Upper lobe of left lung (tissue), 6 donors: ENCODE measurements around the gene TACC2. TPM values are rescaled to one million over a fixed set of nuclear protein-coding genes. Genes with fewer than 3 reads are reported as not detected.
"Not testable (repeated sequence)": the region's sequence is repeated elsewhere in the genome, so short reads cannot be mapped to it uniquely, and the experiment has no call there.

ENCODE experiments used
- ATAC-seq, 2 donors: fragments of 200-7000 bp; cut with Tn5 transposase; one replicate each; pipeline ENCODE4 v1.9.1; 2022; ENCODE audit warnings: mild to moderate bottlenecking in 2 of 2, moderate library complexity in 2 of 2; ENCODE audit not compliant: low FRiP score in 2 of 2
- DNase-seq, 2 donors: peaks; one replicate each; pipeline ENCODE4 v3.0.0-alpha.2; 2019 to 2020
- H3K27ac ChIP-seq, 4 donors: fragments of 200-600 bp; sonication (generic); one replicate each; pipeline ENCODE4 v1.5.1; 2016 to 2019
- H3K27me3 ChIP-seq, 4 donors: fragments of 200-600 bp; sonication (generic); one replicate each; pipeline ENCODE4 v1.5.1; 2017 to 2019
- H3K36me3 ChIP-seq, 4 donors: fragments of 200-600 bp; sonication (generic); one replicate each; pipeline ENCODE4 v1.5.1; 2016 to 2019
- H3K4me1 ChIP-seq, 4 donors: fragments of 200-600 bp; sonication (generic); one replicate each; pipeline ENCODE4 v1.5.1; 2018 to 2019
- H3K4me3 ChIP-seq, 4 donors: fragments of 200-600 bp; sonication (generic); one replicate each; pipeline ENCODE4 v1.5.1; 2017 to 2019; ENCODE audit warnings: mild to moderate bottlenecking in 2 of 4, moderate library complexity in 1 of 4
- H3K9me3 ChIP-seq, 4 donors: fragments of 200-600 bp; sonication (generic); one replicate each; pipeline ENCODE4 v1.5.1; 2018 to 2019
- EP300 ChIP-seq, 4 donors: sonication (generic); formaldehyde crosslinking; IDR thresholded peaks; one replicate each; pipeline ENCODE4 v1.5.1; 2017; ENCODE audit warnings: antibody characterized with exemption in 4 of 4, control low read depth in 2 of 4
- POLR2A ChIP-seq, 4 donors: fragments of 450-650 bp; IDR thresholded peaks; one replicate each; pipeline ENCODE4 v1.5.1; 2016 to 2017; ENCODE audit warnings: antibody characterized with exemption in 4 of 4, mild to moderate bottlenecking in 2 of 4
- POLR2AphosphoS5 ChIP-seq, 2 donors: sonication (generic); formaldehyde crosslinking; IDR thresholded peaks; one replicate each; pipeline ENCODE4 v1.5.1; 2017; ENCODE audit warnings: antibody characterized with exemption in 2 of 2
- WGBS, 2 donors: methylation state at CpG; one replicate each; pipeline ENCODE4 v1.1.5; 2017 to 2018; 5-methylcytosine and 5-hydroxymethylcytosine counted together
- total RNA-seq, 6 donors: library from RNA; depleted of rRNA in 4 of 6; stranded (reverse); fragments of >200 nt in 4 of 6; gene quantifications; one replicate each; pipeline versions ENCODE4 v1.1.0 to v1.2.1, GENCODE V29; 2016 to 2021
- TF ChIP-seq, protein P1 (sequence below), 6 experiments: fragments of 450-650 bp in 4 of 6; fragments of 200-600 bp in 2 of 6; sonication (generic) in 2 of 6; IDR thresholded peaks; one replicate each; pipeline ENCODE4 v1.5.1; 2016 to 2019; ENCODE audit warnings: antibody characterized with exemption in 6 of 6
- donor health status: DM: no; HTN: no; CAD: no; lungs with moderate emphysema.
- donor health status: DM: no; HTN: yes; CAD: no; lungs with severe emphysema.

The TACC2 gene
- total RNA-seq, 6 donors from 2014 or later = 158 to 701 (median 386) TPM

DNA sequence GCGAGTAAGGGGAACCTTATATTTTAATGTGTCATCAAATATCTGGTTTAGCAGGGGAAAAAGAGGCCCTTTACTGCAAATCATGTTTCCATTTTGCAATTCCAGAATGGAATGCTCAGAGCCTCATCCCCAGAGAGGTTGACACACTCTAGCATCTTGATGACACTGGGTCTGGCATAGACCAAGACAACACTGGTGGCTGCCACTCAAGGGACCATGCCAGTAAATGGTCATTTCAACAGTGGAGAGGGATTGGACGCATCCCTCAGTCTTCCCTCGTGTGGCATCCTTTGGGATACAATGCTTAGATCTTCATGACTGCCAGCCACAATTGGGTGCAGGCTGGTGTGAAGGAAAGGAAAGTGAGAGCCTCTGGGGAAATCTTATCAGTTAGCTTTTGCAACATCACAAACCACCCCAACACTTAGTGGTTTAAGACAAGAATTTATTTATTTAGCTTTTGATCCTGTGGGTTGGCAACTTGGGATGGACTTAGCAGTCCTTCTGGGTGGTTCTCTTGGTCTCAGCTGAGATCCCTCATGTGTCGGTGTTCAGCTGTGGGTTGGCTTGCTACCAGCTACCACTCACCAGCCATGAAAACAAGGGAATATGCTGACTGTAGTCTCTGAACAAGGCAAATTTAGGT is 21.6 kb downstream of the TACC2 start:
- no peak overlapping the region for H3K27ac ChIP-seq

DNA sequence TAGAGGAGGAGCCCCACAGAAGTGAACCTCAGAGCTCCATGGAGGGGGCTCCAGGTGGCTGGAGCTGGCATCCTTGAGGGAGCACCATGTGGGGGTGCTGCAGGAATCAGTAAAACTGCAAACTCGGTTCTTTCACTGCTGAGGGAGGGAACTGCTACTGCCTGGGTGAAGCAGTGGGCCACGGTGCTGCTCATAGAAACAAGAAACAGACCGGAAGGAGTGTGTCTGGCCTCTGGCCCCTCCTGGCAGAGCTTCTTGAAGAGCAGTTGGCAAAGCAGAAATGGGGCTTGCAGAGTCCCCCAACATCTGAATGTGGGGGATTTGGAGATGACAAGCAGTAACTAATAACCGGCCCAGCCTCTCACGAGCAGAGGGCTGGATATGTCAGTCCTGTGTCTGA is 23.8 kb downstream of the TACC2 start:
- ATAC-seq (no peak), DNase-seq (no peak)
- H3K36me3 ChIP-seq = no peaks in the 10 kb centered on the region
- H3K4me3 ChIP-seq = no peak overlapping the region
- no peaks in the 10 kb centered on the region for H3K9me3 ChIP-seq
- no peaks in the 10 kb centered on the region for H3K27me3 ChIP-seq
- H3K4me1 ChIP-seq = peaks cover 0 to 5% (median 0%) of the 10 kb centered on the region in 4 donors
- TF ChIP-seq, protein P1, sequence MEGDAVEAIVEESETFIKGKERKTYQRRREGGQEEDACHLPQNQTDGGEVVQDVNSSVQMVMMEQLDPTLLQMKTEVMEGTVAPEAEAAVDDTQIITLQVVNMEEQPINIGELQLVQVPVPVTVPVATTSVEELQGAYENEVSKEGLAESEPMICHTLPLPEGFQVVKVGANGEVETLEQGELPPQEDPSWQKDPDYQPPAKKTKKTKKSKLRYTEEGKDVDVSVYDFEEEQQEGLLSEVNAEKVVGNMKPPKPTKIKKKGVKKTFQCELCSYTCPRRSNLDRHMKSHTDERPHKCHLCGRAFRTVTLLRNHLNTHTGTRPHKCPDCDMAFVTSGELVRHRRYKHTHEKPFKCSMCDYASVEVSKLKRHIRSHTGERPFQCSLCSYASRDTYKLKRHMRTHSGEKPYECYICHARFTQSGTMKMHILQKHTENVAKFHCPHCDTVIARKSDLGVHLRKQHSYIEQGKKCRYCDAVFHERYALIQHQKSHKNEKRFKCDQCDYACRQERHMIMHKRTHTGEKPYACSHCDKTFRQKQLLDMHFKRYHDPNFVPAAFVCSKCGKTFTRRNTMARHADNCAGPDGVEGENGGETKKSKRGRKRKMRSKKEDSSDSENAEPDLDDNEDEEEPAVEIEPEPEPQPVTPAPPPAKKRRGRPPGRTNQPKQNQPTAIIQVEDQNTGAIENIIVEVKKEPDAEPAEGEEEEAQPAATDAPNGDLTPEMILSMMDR (IDR thresholded peaks at IDR 0.05) = no peak
- no peak for TF ChIP-seq POLR2AphosphoS5 (IDR thresholded peaks at IDR 0.05)
- no peak for TF ChIP-seq POLR2A (IDR thresholded peaks at IDR 0.05)
- TF ChIP-seq EP300 (IDR thresholded peaks at IDR 0.05) = no peak
- H3K27ac ChIP-seq = no peak overlapping the region
- WGBS, 2 donors = 75 to 83% methylated on average over 5 of the region's 5 CpGs

More for the DNA sequence above, 21.6 kb downstream of the TACC2 start:
- WGBS, 2 donors = 84 to 85% methylated on average over 4 of the region's 4 CpGs
- Histone ChIP-seq H3K4me3 (no peak overlapping the region), H3K4me1 (peaks cover 0 to 5% (median 0%) of the 10 kb centered on the region in 4 donors), H3K36me3 (no peaks in the 10 kb centered on the region), H3K9me3 (no peaks in the 10 kb centered on the region), H3K27me3 (no peaks in the 10 kb centered on the region)
- ATAC-seq (peak in 1 of 2 donors; percentile 30), DNase-seq (no peak)
- TF ChIP-seq POLR2A (IDR thresholded peaks at IDR 0.05) (no peak), EP300 (IDR thresholded peaks at IDR 0.05) (no peak), POLR2AphosphoS5 (IDR thresholded peaks at IDR 0.05) (no peak)
- TF ChIP-seq, protein P1 (IDR thresholded peaks at IDR 0.05) = no peak

- Histone ChIP-seq H3K27ac (no peak overlapping the region), H3K27me3 (no peaks in the 10 kb centered on the region), H3K4me3 (no peak overlapping the region), H3K4me1 (peaks cover 0 to 5% (median 0%) of the 10 kb centered on the region in 4 donors), H3K36me3 (no peaks in the 10 kb centered on the region), H3K9me3 (no peaks in the 10 kb centered on the region)
- ATAC-seq (no peak), DNase-seq (no peak)
- TF ChIP-seq, protein P1 (IDR thresholded peaks at IDR 0.05) = no peak
- no peak for TF ChIP-seq POLR2AphosphoS5 (IDR thresholded peaks at IDR 0.05)
- no peak for TF ChIP-seq EP300 (IDR thresholded peaks at IDR 0.05)
- no peak for TF ChIP-seq POLR2A (IDR thresholded peaks at IDR 0.05)
- 60 to 71% methylated on average over 6 to 8 of the region's 8 CpGs for WGBS, 2 donors
These were observed 24.4 kb downstream of the TACC2 start for GRCh38 chr10:122013311-122013780.

DNA sequence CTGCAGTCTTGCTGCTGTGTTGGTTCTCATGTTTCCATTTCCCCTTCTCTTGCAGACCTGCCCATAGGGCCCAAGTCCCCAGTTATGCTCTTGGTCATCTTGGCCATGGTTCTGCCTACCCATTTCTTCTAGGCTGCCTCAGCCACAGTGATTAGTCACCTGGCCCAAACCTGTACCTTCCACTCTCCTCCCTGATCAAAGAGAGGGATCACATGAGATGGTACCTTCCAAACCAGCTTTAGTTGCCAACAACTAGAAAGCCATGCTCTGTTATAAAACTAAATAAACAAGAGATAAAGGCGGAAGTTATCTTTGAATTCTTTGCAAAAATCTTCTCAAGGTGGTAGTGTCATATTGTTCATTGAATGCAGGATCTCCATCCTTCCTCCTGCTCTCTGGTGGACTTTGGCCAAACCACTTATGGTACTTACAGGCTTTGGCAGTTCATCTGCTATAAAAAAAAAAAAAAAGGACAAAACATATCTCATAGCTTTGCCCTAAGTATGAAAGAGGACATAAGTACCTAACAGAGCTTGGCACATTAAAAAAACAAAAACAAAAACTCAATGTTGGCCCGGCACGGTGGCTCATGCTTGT is 25.8 kb downstream of the TACC2 start:
- 58 to 63% methylated on average over 3 of the region's 3 CpGs for WGBS, 2 donors
- no peak for DNase-seq
- no peak overlapping the region for H3K27ac ChIP-seq

DNA sequence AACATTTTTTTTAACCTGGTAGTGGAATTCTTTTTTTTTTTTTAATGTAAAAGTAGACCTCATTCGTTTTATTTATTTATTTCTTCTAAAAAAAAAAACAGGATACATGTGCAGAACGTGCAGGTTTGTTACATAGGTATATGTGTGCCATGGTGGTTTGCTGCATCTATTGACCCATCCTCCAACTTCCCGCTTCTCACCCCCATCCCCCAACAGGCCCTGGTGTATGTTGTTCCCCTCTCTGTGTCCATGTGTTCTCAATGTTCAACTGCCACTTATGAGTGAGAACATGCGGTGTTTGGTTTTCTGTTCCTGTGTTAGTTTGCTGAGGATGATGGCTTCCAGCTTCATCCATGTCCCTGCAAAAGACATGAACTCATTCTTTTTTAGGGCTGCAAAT is 29.0 kb downstream of the TACC2 start:
- H3K9me3 ChIP-seq, H3K36me3 ChIP-seq, H3K27ac ChIP-seq, H3K4me1 ChIP-seq, H3K4me3 ChIP-seq, DNase-seq, H3K27me3 ChIP-seq, ATAC-seq: not testable (repeated sequence)
- WGBS, 2 donors = 73 to 80% methylated on average over 4 of the region's 4 CpGs

More for the DNA sequence above, 25.8 kb downstream of the TACC2 start:
- Histone ChIP-seq H3K36me3 (no peaks in the 10 kb centered on the region), H3K4me1 (peaks cover 0 to 5% (median 0%) of the 10 kb centered on the region in 4 donors), H3K4me3 (no peak overlapping the region), H3K9me3 (no peaks in the 10 kb centered on the region), H3K27me3 (no peaks in the 10 kb centered on the region)
- no peak for ATAC-seq
- no peak for TF ChIP-seq POLR2AphosphoS5 (IDR thresholded peaks at IDR 0.05)
- TF ChIP-seq, protein P1 (IDR thresholded peaks at IDR 0.05) = no peak
- no peak for TF ChIP-seq EP300 (IDR thresholded peaks at IDR 0.05)
- TF ChIP-seq POLR2A (IDR thresholded peaks at IDR 0.05) = no peak
